Neural cell (in vitro differentiated cells): ENCODE data around the gene CD151. TPM values are rescaled to one million over a fixed set of nuclear protein-coding genes. Genes with fewer than 3 reads are reported as not detected.

Source experiments
- H2AFZ ChIP-seq: fragments of 200-600, 300-800 bp; sonication (generic), shearing (Covaris generic); 2 replicates; pipeline ENCODE4 v1.6.0; 2014; ENCODE audit warnings: low read depth, mild to moderate bottlenecking, antibody characterized with exemption, low read length, moderate library complexity
- H3F3A ChIP-seq: fragments of 200-600 bp; shearing (Covaris generic); 2 replicates; pipeline ENCODE4 v1.6.1; 2016; ENCODE audit warnings: mild to moderate bottlenecking, moderate library complexity, mixed read lengths, antibody characterized with exemption, low read length; ENCODE audit not compliant: insufficient read depth, poor library complexity, severe bottlenecking
- H3K27ac ChIP-seq: fragments of 200-600, 300-800 bp; sonication (generic), shearing (Covaris generic); 2 replicates; pipeline ENCODE4 v1.5.1; 2014; ENCODE audit warnings: mild to moderate bottlenecking, low read length, moderate library complexity
- H3K27me3 ChIP-seq: fragments of 300-800, 200-600 bp; sonication (generic), shearing (Covaris generic); 2 replicates; pipeline ENCODE4 v1.6.0; 2014; ENCODE audit warnings: mild to moderate bottlenecking, low read depth, low read length, moderate library complexity; ENCODE audit not compliant: insufficient read depth
- H3K36me3 ChIP-seq: fragments of 300-800, 200-600 bp; sonication (generic), shearing (Covaris generic); 2 replicates; pipeline ENCODE4 v1.5.1; 2014; ENCODE audit warnings: mild to moderate bottlenecking, antibody characterized with exemption, low read length, moderate library complexity; ENCODE audit not compliant: insufficient read depth
- H3K4me2 ChIP-seq: fragments of 300-800, 200-600 bp; sonication (generic), shearing (Covaris generic); 2 replicates; pipeline ENCODE4 v1.6.0; 2014; ENCODE audit warnings: mild to moderate bottlenecking, low read length
- H3K4me3 ChIP-seq: fragments of 300-800, 200-600 bp; sonication (generic), shearing (Covaris generic); 2 replicates; pipeline ENCODE4 v1.5.1; 2014; ENCODE audit warnings: mild to moderate bottlenecking, low read length, moderate library complexity
- H3K79me2 ChIP-seq: fragments of 200-600 bp; shearing (Covaris generic); replicated peaks from 2 replicates; pipeline ENCODE4 v1.6.0; 2014; ENCODE audit warnings: mild to moderate bottlenecking, low read length, moderate library complexity; ENCODE audit not compliant: insufficient read depth
- H3K9ac ChIP-seq: fragments of 300-800, 200-600 bp; sonication (generic), shearing (Covaris generic); 2 replicates; pipeline ENCODE4 v1.6.1; 2016; ENCODE audit warnings: mild to moderate bottlenecking, low read length, mixed read lengths
- H3K9me2 ChIP-seq: fragments of 200-600 bp; shearing (Covaris generic); 2 replicates; pipeline ENCODE4 v1.6.1; 2016; ENCODE audit warnings: mild to moderate bottlenecking, low read length, mixed read lengths; ENCODE audit not compliant: insufficient read depth
- H3K9me3 ChIP-seq: fragments of 200-600, 300-800 bp; sonication (generic), shearing (Covaris generic); 2 replicates; pipeline ENCODE4 v1.6.1; 2016; ENCODE audit warnings: mild to moderate bottlenecking, mixed run types, low read length, moderate library complexity, mixed read lengths
- H4K20me1 ChIP-seq: fragments of 200-600 bp; shearing (Covaris generic); 2 replicates; pipeline ENCODE4 v1.6.1; 2016; ENCODE audit warnings: mild to moderate bottlenecking, mixed run types; ENCODE audit not compliant: insufficient read depth
- EP300 ChIP-seq: fragments of 450-650 bp; conservative IDR thresholded peaks from 2 replicates; pipeline ENCODE4 v1.6.1; 2014; ENCODE audit warnings: antibody characterized with exemption, mild to moderate bottlenecking, moderate library complexity; ENCODE audit not compliant: poor library complexity, severe bottlenecking
- EZH2 ChIP-seq: fragments of 200-600, 300-800 bp; shearing (Covaris generic), sonication (generic); IDR thresholded peaks from 2 replicates; pipeline ENCODE4 v1.6.1; 2014; ENCODE audit warnings: antibody characterized with exemption, low read length, borderline replicate concordance, mild to moderate bottlenecking; ENCODE audit not compliant: insufficient read depth, poor library complexity, severe bottlenecking
- MXI1 ChIP-seq: fragments of 450-650 bp; conservative IDR thresholded peaks from 2 replicates; pipeline ENCODE4 v1.6.1; 2014; ENCODE audit warnings: antibody characterized with exemption, mild to moderate bottlenecking; ENCODE audit not compliant: poor library complexity, severe bottlenecking
- POLR2AphosphoS5 ChIP-seq: IDR thresholded peaks from 2 replicates; pipeline ENCODE4 v1.6.1; 2012
- RAD21 ChIP-seq: fragments of 450-650 bp; conservative IDR thresholded peaks from 2 replicates; pipeline ENCODE4 v1.6.1; 2014; ENCODE audit warnings: antibody characterized with exemption, mild to moderate bottlenecking, moderate library complexity
- SMC3 ChIP-seq: fragments of 450-650 bp; conservative IDR thresholded peaks from 2 replicates; pipeline ENCODE4 v1.6.1; 2014; ENCODE audit warnings: antibody characterized with exemption, mild to moderate bottlenecking, moderate library complexity; ENCODE audit not compliant: poor library complexity
- TAF1 ChIP-seq: IDR thresholded peaks from 2 replicates; pipeline ENCODE4 v1.6.1; 2012; ENCODE audit warnings: low read depth
- polyA plus RNA-seq: library from polyadenylated mRNA; depleted of rRNA; stranded (reverse); fragments of >200 nt; gene quantifications from 2 replicates; pipeline ENCODE4 v1.2.3, GENCODE V29; 2014
- TF ChIP-seq, protein P1 (sequence below): fragments of 450-650 bp; IDR thresholded peaks from 2 replicates; pipeline ENCODE4 v1.5.1; 2014; ENCODE audit warnings: antibody characterized with exemption, mild to moderate bottlenecking, moderate library complexity; ENCODE audit not compliant: poor library complexity, severe bottlenecking
- TF ChIP-seq, protein P2 (sequence below): IDR thresholded peaks from 2 replicates; pipeline ENCODE4 v1.6.1; 2012; ENCODE audit warnings: borderline replicate concordance

The CD151 gene
- polyA plus RNA-seq, 1 donor from 2014 or later = 70.8 TPM

DNA sequence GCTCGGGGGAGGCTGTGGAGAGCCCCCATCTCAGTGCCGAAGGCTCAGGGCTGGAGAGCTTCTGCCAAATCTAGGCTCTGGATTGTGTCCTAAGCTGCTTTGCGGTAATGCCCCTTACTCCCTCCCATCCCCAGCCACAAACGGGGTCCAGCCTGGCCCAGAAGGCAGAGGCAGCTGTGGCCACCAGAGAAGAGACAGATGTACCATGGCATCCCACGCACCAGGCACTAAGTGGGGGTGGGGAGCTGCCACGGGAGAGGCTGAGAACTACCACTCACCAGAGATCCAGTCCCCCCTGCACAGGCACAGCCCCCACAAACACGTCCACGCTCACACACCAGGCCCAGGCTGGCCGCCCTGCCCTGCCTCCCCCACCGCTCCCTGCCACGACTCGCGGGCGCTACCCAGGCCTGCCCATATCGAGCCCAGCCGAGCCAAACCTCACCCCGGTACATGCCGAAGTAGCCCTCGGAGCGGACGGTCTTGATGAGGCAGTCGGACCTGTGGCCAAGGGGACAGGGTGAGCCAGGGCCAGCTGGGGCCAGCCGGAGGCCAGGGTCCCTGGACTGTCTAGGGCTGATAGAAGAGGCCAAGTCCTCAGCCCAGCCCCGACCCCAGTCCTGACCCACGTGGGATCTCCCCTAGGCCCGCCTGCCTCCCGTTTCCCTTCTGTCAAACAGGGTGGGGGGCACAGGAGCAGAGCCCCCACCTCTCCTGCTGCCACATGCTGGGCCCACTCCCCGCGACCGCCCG, 38.6 kb upstream of the CD151 start:
- Histone ChIP-seq H3K9me3 (no peaks in the 10 kb centered on the region), H2AFZ (no peak overlapping the region), H3F3A (no peaks in the 10 kb centered on the region), H3K36me3 (no peaks in the 10 kb centered on the region), H3K4me2 (no peak overlapping the region), H3K27me3 (no peaks in the 10 kb centered on the region), H3K4me3 (no peak overlapping the region), H3K27ac (no peak overlapping the region), H3K9ac (no peak overlapping the region), H3K9me2 (no peaks in the 10 kb centered on the region), H3K79me2 (peaks cover 13% of the 10 kb centered on the region), H4K20me1 (no peaks in the 10 kb centered on the region)
- TF ChIP-seq MXI1 (no peak), RAD21 (no peak), SMC3 (no peak), POLR2AphosphoS5 (no peak), TAF1 (no peak), EZH2 (no peak), EP300 (no peak)
- TF ChIP-seq, protein P1, sequence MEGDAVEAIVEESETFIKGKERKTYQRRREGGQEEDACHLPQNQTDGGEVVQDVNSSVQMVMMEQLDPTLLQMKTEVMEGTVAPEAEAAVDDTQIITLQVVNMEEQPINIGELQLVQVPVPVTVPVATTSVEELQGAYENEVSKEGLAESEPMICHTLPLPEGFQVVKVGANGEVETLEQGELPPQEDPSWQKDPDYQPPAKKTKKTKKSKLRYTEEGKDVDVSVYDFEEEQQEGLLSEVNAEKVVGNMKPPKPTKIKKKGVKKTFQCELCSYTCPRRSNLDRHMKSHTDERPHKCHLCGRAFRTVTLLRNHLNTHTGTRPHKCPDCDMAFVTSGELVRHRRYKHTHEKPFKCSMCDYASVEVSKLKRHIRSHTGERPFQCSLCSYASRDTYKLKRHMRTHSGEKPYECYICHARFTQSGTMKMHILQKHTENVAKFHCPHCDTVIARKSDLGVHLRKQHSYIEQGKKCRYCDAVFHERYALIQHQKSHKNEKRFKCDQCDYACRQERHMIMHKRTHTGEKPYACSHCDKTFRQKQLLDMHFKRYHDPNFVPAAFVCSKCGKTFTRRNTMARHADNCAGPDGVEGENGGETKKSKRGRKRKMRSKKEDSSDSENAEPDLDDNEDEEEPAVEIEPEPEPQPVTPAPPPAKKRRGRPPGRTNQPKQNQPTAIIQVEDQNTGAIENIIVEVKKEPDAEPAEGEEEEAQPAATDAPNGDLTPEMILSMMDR = no peak
- TF ChIP-seq, protein P2, sequence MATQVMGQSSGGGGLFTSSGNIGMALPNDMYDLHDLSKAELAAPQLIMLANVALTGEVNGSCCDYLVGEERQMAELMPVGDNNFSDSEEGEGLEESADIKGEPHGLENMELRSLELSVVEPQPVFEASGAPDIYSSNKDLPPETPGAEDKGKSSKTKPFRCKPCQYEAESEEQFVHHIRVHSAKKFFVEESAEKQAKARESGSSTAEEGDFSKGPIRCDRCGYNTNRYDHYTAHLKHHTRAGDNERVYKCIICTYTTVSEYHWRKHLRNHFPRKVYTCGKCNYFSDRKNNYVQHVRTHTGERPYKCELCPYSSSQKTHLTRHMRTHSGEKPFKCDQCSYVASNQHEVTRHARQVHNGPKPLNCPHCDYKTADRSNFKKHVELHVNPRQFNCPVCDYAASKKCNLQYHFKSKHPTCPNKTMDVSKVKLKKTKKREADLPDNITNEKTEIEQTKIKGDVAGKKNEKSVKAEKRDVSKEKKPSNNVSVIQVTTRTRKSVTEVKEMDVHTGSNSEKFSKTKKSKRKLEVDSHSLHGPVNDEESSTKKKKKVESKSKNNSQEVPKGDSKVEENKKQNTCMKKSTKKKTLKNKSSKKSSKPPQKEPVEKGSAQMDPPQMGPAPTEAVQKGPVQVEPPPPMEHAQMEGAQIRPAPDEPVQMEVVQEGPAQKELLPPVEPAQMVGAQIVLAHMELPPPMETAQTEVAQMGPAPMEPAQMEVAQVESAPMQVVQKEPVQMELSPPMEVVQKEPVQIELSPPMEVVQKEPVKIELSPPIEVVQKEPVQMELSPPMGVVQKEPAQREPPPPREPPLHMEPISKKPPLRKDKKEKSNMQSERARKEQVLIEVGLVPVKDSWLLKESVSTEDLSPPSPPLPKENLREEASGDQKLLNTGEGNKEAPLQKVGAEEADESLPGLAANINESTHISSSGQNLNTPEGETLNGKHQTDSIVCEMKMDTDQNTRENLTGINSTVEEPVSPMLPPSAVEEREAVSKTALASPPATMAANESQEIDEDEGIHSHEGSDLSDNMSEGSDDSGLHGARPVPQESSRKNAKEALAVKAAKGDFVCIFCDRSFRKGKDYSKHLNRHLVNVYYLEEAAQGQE = no peak

GRCh38 chr11:794766-795633, 37.8 kb upstream of the CD151 start:
- H3K27ac ChIP-seq = no peak overlapping the region
- TF ChIP-seq POLR2AphosphoS5 = no peak
- TF ChIP-seq RAD21 = no peak
- TF ChIP-seq TAF1 = no peak
- no peak for TF ChIP-seq MXI1
- TF ChIP-seq, protein P1 = no peak
- no peak for TF ChIP-seq EP300
- no peak for TF ChIP-seq SMC3
- no peaks in the 10 kb centered on the region for H4K20me1 ChIP-seq
- H2AFZ ChIP-seq = no peak overlapping the region
- no peaks in the 10 kb centered on the region for H3K9me2 ChIP-seq
- no peaks in the 10 kb centered on the region for H3K36me3 ChIP-seq
- no peaks in the 10 kb centered on the region for H3F3A ChIP-seq
- no peaks in the 10 kb centered on the region for H3K27me3 ChIP-seq
- H3K9me3 ChIP-seq = no peaks in the 10 kb centered on the region
- H3K79me2 ChIP-seq = peaks cover 13% of the 10 kb centered on the region
- no peak overlapping the region for H3K4me2 ChIP-seq
- peak overlapping the region; percentile 99 for H3K9ac ChIP-seq
- peak overlapping the region; percentile 100 for H3K4me3 ChIP-seq
